HepG2 (cell line): Measurements from ENCODE around the gene TEKT5. TPM values are rescaled to one million over a fixed set of nuclear protein-coding genes. Genes with fewer than 3 reads are reported as not detected.
A peak's percentile ranks its signal among the peaks of the same experiment; 100 is the strongest.

Experiments used
- ARID5B ChIP-seq: IDR thresholded peaks from 2 replicates; pipeline ENCODE4 v1.4.0; 2020; ENCODE audit warnings: mild to moderate bottlenecking, missing genetic modification reagents
- ELF1 ChIP-seq: sonication (generic); formaldehyde crosslinking; IDR thresholded peaks from 2 replicates; pipeline ENCODE4 v1.4.0; 2020; ENCODE audit warnings: missing genetic modification reagents
- ELF4 ChIP-seq: sonication (generic); formaldehyde crosslinking; IDR thresholded peaks from 2 replicates; pipeline ENCODE4 v1.5.0; 2020; ENCODE audit warnings: missing genetic modification reagents, mild to moderate bottlenecking, moderate library complexity, borderline replicate concordance
- ETV5 ChIP-seq: IDR thresholded peaks from 2 replicates; pipeline ENCODE4 v1.6.1; 2018; ENCODE audit warnings: missing biosample characterization, missing genetic modification reagents, inconsistent platforms, borderline replicate concordance
- FOXO1 ChIP-seq: sonication (generic); formaldehyde crosslinking; IDR thresholded peaks from 2 replicates; pipeline ENCODE4 v1.4.0; 2020; ENCODE audit warnings: missing genetic modification reagents
- JARID2 ChIP-seq: sonication (generic); formaldehyde crosslinking; IDR thresholded peaks from 2 replicates; pipeline ENCODE4 v1.8.1; 2023; ENCODE audit warnings: missing genetic modification reagents, inconsistent platforms; ENCODE audit not compliant: insufficient replicate concordance
- KMT2B ChIP-seq: IDR thresholded peaks from 2 replicates; pipeline ENCODE4 v1.6.1; 2016; ENCODE audit warnings: missing genetic modification reagents, missing compliant biosample characterization
- MIER3 ChIP-seq: IDR thresholded peaks from 2 replicates; pipeline ENCODE4 v1.6.1; 2016; ENCODE audit warnings: missing compliant biosample characterization, borderline replicate concordance
- MIXL1 ChIP-seq: IDR thresholded peaks from 2 replicates; pipeline ENCODE4 v1.6.1; 2016
- MZF1 ChIP-seq: sonication (generic); formaldehyde crosslinking; IDR thresholded peaks from 2 replicates; pipeline ENCODE4 v1.8.1; 2023; ENCODE audit warnings: mild to moderate bottlenecking, missing genetic modification reagents, borderline replicate concordance
- NCOA1 ChIP-seq: sonication (generic); formaldehyde crosslinking; IDR thresholded peaks from 2 replicates; pipeline ENCODE4 v1.9.0; 2021; ENCODE audit warnings: missing genetic modification reagents
- NR2F2 ChIP-seq: IDR thresholded peaks from 2 replicates; pipeline ENCODE4 v1.6.1; 2012; ENCODE audit warnings: low read depth, inconsistent platforms, borderline replicate concordance
- NR2F6 ChIP-seq, 2 experiments: IDR thresholded peaks; 2 replicates each; pipeline ENCODE4 v1.6.1; 2016; ENCODE audit warnings: antibody characterized with exemption in 1 of 2, mild to moderate bottlenecking in 1 of 2
- PATZ1 ChIP-seq: sonication (generic); formaldehyde crosslinking; IDR thresholded peaks from 2 replicates; pipeline ENCODE4 v1.4.0; 2020; ENCODE audit warnings: missing genetic modification reagents
- PHF21A ChIP-seq: sonication (generic); formaldehyde crosslinking; IDR thresholded peaks from 2 replicates; pipeline ENCODE4 v1.5.0; 2020; ENCODE audit warnings: mild to moderate bottlenecking, missing genetic modification reagents
- SP140L ChIP-seq: sonication (generic); formaldehyde crosslinking; IDR thresholded peaks from 2 replicates; pipeline ENCODE4 v1.4.0; 2020; ENCODE audit warnings: missing genetic modification reagents, borderline replicate concordance
- TAF15 ChIP-seq: fragments of 200-400 bp; formaldehyde crosslinking; IDR thresholded peaks from one replicate; pipeline ENCODE4 v1.6.1; 2018; ENCODE audit warnings: mild to moderate bottlenecking, low read depth, low read length; ENCODE audit not compliant: poor library complexity, severe bottlenecking
- THAP11 ChIP-seq: IDR thresholded peaks from 2 replicates; pipeline ENCODE4 v1.6.1; 2016; ENCODE audit warnings: missing biosample characterization, missing genetic modification reagents
- YEATS2 ChIP-seq: sonication (generic); formaldehyde crosslinking; IDR thresholded peaks from 2 replicates; pipeline ENCODE4 v1.4.0; 2020; ENCODE audit warnings: missing genetic modification reagents, borderline replicate concordance
- ZBTB38 ChIP-seq: sonication (generic); formaldehyde crosslinking; IDR thresholded peaks from 2 replicates; pipeline ENCODE4 v1.5.1; 2020; ENCODE audit warnings: mild to moderate bottlenecking, missing genetic modification reagents
- ZNF124 ChIP-seq: sonication (generic); formaldehyde crosslinking; IDR thresholded peaks from 2 replicates; pipeline ENCODE4 v1.4.0; 2020; ENCODE audit warnings: missing genetic modification reagents
- ZNF501 ChIP-seq: sonication (generic); formaldehyde crosslinking; IDR thresholded peaks from 2 replicates; pipeline ENCODE4 v1.5.1; 2020; ENCODE audit warnings: mild to moderate bottlenecking, moderate library complexity, missing genetic modification reagents
- ZNF547 ChIP-seq: sonication (generic); formaldehyde crosslinking; IDR thresholded peaks from 2 replicates; pipeline ENCODE4 v1.5.1; 2020; ENCODE audit warnings: mild to moderate bottlenecking, missing genetic modification reagents
- ZNF83 ChIP-seq: sonication (generic); formaldehyde crosslinking; IDR thresholded peaks from 2 replicates; pipeline ENCODE4 v1.4.0; 2020; ENCODE audit warnings: missing genetic modification reagents, mild to moderate bottlenecking, borderline replicate concordance
- polyA plus RNA-seq, 8 experiments: library from polyadenylated mRNA; depleted of rRNA in 3 of 8; stranded (reverse) in 7 of 8; unstranded in 1 of 8; fragments of >200 nt; fragmentation: Illumina TruSeq in 4 of 8; extraction: Trizol in 4 of 8; gene quantifications; 2 replicates each; pipeline versions ENCODE4 v1.2.1 to v1.2.3, GENCODE V29; 2011 to 2016; ENCODE audit warnings: low read depth in 4 of 8, missing spikeins in 1 of 8, mixed read lengths in 1 of 8; ENCODE audit not compliant: insufficient read depth in 1 of 8
- total RNA-seq, 5 experiments: library from RNA; depleted of rRNA; stranded (reverse); fragments of >200 nt; fragmentation: Illumina TruSeq; extraction: Trizol; gene quantifications; 2 replicates each; pipeline ENCODE4 v1.2.3, GENCODE V29; 2016; ENCODE audit warnings: low read depth in 1 of 5

TEKT5 gene
- total and polyA plus RNA-seq, 2 of the 13 experiments (the other 11 are each of a cell fraction or from before 2014, with no cell fraction given): 0.16 TPM; not detected in 1

DNA sequence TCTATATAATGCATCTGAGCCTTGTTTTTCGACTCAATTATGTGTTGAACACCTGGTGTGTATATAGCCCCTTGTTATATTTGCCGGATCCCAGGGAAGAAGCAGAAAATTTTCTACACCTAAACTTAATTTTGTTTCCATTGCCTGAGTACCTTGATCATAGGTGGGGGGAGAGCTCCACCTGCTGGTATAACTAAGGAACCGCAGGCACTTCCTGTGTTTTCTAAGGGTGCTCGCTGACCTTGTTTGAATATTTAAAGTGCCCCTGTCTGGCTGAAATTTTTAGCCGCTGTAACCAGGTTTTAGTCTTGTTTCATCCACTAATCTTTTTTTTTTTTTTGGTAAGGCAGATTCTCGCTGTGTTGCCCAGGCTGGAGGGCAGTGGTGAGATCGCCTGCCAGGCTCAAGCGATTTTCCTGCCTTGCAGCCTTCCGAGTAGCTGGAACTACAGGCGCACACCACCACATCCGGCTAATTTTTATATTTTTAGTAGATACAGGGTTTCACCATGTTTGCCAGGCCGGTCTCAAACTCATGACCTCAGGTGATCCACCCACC is 42.4 kb upstream of the TEKT5 start (continued):
- TF ChIP-seq MIER3: peak; percentile 50; the same call in 1 of the 2 replicates
- TF ChIP-seq SP140L (CRISPR knock-in tag): 0 out of 2 replicates have a peak, but pooled peaks have one; percentile 65
- peak; percentile 38; the same call in 1 of the 2 replicates for TF ChIP-seq NR2F2
- no peak for TF ChIP-seq ZNF83 (CRISPR knock-in tag)
- TF ChIP-seq NR2F6 (IDR thresholded peaks at IDR 0.05): peak; percentile 35; the same call in 1 of the 2 replicates
- peak; percentile 48; the same call in 1 of the 2 replicates for TF ChIP-seq NR2F6 (CRISPR knock-in tag; IDR thresholded peaks at IDR 0.05)
- TF ChIP-seq ZNF124 (CRISPR knock-in tag): peak; percentile 38; the same call in 1 of the 2 replicates
- TF ChIP-seq ZNF501 (CRISPR knock-in tag): 0 out of 2 replicates have a peak, but pooled peaks have one; percentile 26
- peak; percentile 53 for TF ChIP-seq ARID5B (CRISPR knock-in tag)
- TF ChIP-seq ETV5: peak; percentile 72; the same call in 1 of the 2 replicates
- TF ChIP-seq PHF21A (CRISPR knock-in tag): peak; percentile 40; the same call in 1 of the 2 replicates
- TF ChIP-seq ELF1 (CRISPR knock-in tag): peak; percentile 85
- TF ChIP-seq ELF4: peak; percentile 32; the same call in 1 of the 2 replicates
- peak; percentile 58 for TF ChIP-seq JARID2 (CRISPR knock-in tag)
- peak; percentile 38; the same call in 1 of the 2 replicates for TF ChIP-seq KMT2B
- no peak for TF ChIP-seq MZF1 (CRISPR knock-in tag)
- TF ChIP-seq FOXO1 (CRISPR knock-in tag): 0 out of 2 replicates have a peak, but pooled peaks have one; percentile 10
- TF ChIP-seq ZNF547 (CRISPR knock-in tag): peak; percentile 62; the same call in 1 of the 2 replicates
- peak; percentile 77; the same call in 1 of the 2 replicates for TF ChIP-seq MIXL1
- no peak for TF ChIP-seq NCOA1 (CRISPR knock-in tag)
- TF ChIP-seq PATZ1 (CRISPR knock-in tag): 0 out of 2 replicates have a peak, but pooled peaks have one; percentile 16
- TF ChIP-seq YEATS2 (CRISPR knock-in tag): peak; percentile 29; the same call in 1 of the 2 replicates
- TF ChIP-seq ZBTB38 (CRISPR knock-in tag): peak; percentile 70; the same call in 1 of the 2 replicates
- TF ChIP-seq THAP11 (CRISPR knock-in tag): peak; percentile 22; the same call in 1 of the 2 replicates
- TF ChIP-seq TAF15: no peak
